Osteoblast (primary cell): ENCODE measurements around the gene LRP3. TPM values are rescaled to one million over a fixed set of nuclear protein-coding genes. Genes with fewer than 3 reads are reported as not detected.

ENCODE experiments used
- DNase-seq: peaks from one replicate; pipeline ENCODE4 v3.0.0; 2011; ENCODE audit warnings: low spot score, mixed read lengths; ENCODE audit not compliant: insufficient read length; ENCODE audit errors: missing footprints
- H2AFZ ChIP-seq: 2 replicates; pipeline ENCODE4 v1.6.0; 2011; ENCODE audit warnings: mild to moderate bottlenecking, low read length
- H3K27ac ChIP-seq: 2 replicates; pipeline ENCODE4 v1.5.1; 2011; ENCODE audit warnings: mild to moderate bottlenecking, low read depth, low read length, moderate library complexity
- H3K27me3 ChIP-seq: 2 replicates; pipeline ENCODE4 v1.6.0; 2012; ENCODE audit warnings: mild to moderate bottlenecking, control low read depth, inconsistent platforms, low read length, moderate library complexity; ENCODE audit not compliant: insufficient read depth
- H3K36me3 ChIP-seq: 2 replicates; pipeline ENCODE4 v1.5.1; 2011; ENCODE audit warnings: mild to moderate bottlenecking, low read length, control low read depth, moderate library complexity; ENCODE audit not compliant: insufficient read depth
- H3K4me1 ChIP-seq: 2 replicates; pipeline ENCODE4 v1.5.1; 2011; ENCODE audit warnings: mild to moderate bottlenecking, low read length, control low read depth, moderate library complexity; ENCODE audit not compliant: insufficient read depth
- H3K4me2 ChIP-seq: 2 replicates; pipeline ENCODE4 v1.6.0; 2011; ENCODE audit warnings: mild to moderate bottlenecking, low read length; ENCODE audit not compliant: insufficient read depth
- H3K4me3 ChIP-seq: fragments of 200-600 bp; sonication (generic); 3 replicates; pipeline ENCODE4 v1.5.1; 2012; ENCODE audit warnings: mild to moderate bottlenecking, low read length, inconsistent platforms; ENCODE audit not compliant: insufficient read depth
- H3K79me2 ChIP-seq: 2 replicates; pipeline ENCODE4 v1.6.0; 2012; ENCODE audit warnings: mild to moderate bottlenecking, low read length, control low read depth, inconsistent platforms; ENCODE audit not compliant: insufficient read depth
- H3K9me3 ChIP-seq: 2 replicates; pipeline ENCODE4 v1.5.1; 2011; ENCODE audit warnings: low read depth, low read length, control low read depth
- H4K20me1 ChIP-seq: 2 replicates; pipeline ENCODE4 v1.6.0; 2012; ENCODE audit warnings: mild to moderate bottlenecking, low read length, control low read depth; ENCODE audit not compliant: insufficient read depth
- CTCF ChIP-seq: IDR thresholded peaks from 2 replicates; pipeline ENCODE4 v1.5.1; 2011; ENCODE audit warnings: mild to moderate bottlenecking, low read depth, low read length, moderate library complexity; ENCODE audit errors: extremely low read depth
- total RNA-seq: library from RNA; depleted of rRNA; stranded (reverse); fragments of >200 nt; gene quantifications from 2 replicates; pipeline ENCODE4 v1.2.3, GENCODE V29; 2012

LRP3 gene
- total RNA-seq, 1 donor = 38.4 TPM

- Histone ChIP-seq H2AFZ (peak overlapping the region; percentile 78), H3K27me3 (peaks cover 6% of the 10 kb centered on the region), H3K79me2 (peaks cover 5% of the 10 kb centered on the region), H3K4me3 (peak overlapping the region; percentile 76), H3K4me2 (peak overlapping the region; percentile 82), H4K20me1 (no peaks in the 10 kb centered on the region), H3K27ac (no peak overlapping the region), H3K4me1 (no peaks in the 10 kb centered on the region), H3K9me3 (no peaks in the 10 kb centered on the region), H3K36me3 (peaks cover 4% of the 10 kb centered on the region)
- DNase-seq = peak; percentile 99
- TF ChIP-seq CTCF = no peak
Observed at GRCh38 chr19:33194886-33195644, 935 bp downstream of the LRP3 start.

GRCh38 chr19:33195645-33196347 lies 1.7 kb downstream of the LRP3 start:
- Histone ChIP-seq H3K27me3 (peaks cover 6% of the 10 kb centered on the region), H2AFZ (peak overlapping the region; percentile 78), H4K20me1 (no peaks in the 10 kb centered on the region), H3K36me3 (peaks cover 4% of the 10 kb centered on the region), H3K27ac (no peak overlapping the region), H3K9me3 (no peaks in the 10 kb centered on the region), H3K4me1 (no peaks in the 10 kb centered on the region), H3K4me2 (peak overlapping the region; percentile 82), H3K4me3 (peak overlapping the region; percentile 76), H3K79me2 (peaks cover 5% of the 10 kb centered on the region)
- no peak for DNase-seq
- TF ChIP-seq CTCF = no peak

- H2AFZ ChIP-seq = no peak overlapping the region
- no peak overlapping the region for H3K27ac ChIP-seq
- peaks cover 5% of the 10 kb centered on the region for H3K79me2 ChIP-seq
- TF ChIP-seq CTCF = no peak
- no peaks in the 10 kb centered on the region for H3K9me3 ChIP-seq
- H3K27me3 ChIP-seq = peaks cover 6% of the 10 kb centered on the region
- no peaks in the 10 kb centered on the region for H4K20me1 ChIP-seq
- H3K4me1 ChIP-seq = no peaks in the 10 kb centered on the region
- peak; percentile 62 for DNase-seq
- H3K4me2 ChIP-seq = no peak overlapping the region
- H3K36me3 ChIP-seq = peaks cover 4% of the 10 kb centered on the region
- H3K4me3 ChIP-seq = no peak overlapping the region
Observed at GRCh38 chr19:33196446-33197193, 2.5 kb downstream of the LRP3 start.
